GM18870 (cell line): Measurements from ENCODE around the gene AKR1A1.
"Not testable (repeated sequence)": the region's sequence is repeated elsewhere in the genome, so short reads cannot be mapped to it uniquely, and the experiment has no call there.

Source experiments
- ATAC-seq: cut with Tn5 transposase; IDR thresholded peaks from one replicate; pipeline ENCODE4 v1.9.1; 2021; ENCODE audit warnings: moderate library complexity; ENCODE audit not compliant: unreplicated experiment

The AKR1A1 gene

GRCh38 chr1:45569571-45569961, 18.9 kb downstream of the AKR1A1 start:
- no peak for ATAC-seq

DNA sequence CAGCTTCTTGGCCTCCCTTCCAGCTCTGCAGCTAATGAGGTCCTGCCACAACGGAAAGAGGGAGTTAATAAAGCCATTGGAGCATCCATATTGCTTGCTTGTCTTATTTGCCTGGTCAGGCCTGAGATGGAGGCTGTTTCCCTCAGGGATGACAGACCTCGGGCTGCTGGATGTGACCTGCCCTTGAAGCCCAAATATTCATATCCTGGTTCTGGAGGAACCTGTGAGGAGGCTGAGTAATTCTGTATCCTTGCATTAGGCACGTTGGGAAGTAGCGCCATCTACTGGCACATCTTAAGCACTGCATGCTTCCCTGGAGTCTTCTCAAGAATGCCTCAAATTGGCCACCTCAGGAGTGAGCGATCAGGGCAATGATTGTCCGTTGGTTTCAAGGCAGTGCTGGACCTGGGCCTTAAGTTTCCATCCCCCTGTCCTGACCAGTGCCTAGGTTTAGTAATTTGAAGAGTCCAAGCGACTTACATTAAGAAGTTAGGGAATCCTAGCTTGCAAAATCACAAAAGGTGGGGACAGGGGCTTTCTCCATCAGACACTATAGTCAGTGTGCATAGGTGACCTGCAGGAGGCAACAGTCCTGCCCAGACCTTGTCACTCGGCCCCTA, 19.4 kb downstream of the AKR1A1 start:
- ATAC-seq = peak; percentile 60

DNA sequence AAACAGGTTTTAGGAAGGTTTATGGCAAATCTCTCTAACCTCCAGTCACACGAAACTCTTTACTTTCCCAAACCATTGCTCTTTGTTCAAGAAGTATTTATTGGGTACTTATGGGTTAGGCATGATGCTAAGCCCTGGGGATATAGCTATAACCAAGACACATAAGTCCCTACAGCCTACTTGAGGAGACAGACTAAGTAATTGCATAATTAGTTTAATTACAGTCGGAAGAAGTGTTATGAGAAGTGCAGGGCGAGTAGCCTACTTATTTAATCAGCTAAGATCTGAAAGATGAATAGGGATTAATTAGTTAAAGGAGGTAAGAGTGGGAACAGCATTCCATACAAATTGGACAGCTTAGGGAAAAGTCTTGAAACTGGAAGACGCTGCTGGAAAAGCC, 20.0 kb downstream of the AKR1A1 start:
- ATAC-seq = no peak

- no peak for ATAC-seq
Measured at GRCh38 chr1:45573231-45573804, 22.7 kb downstream of the AKR1A1 start.

DNA sequence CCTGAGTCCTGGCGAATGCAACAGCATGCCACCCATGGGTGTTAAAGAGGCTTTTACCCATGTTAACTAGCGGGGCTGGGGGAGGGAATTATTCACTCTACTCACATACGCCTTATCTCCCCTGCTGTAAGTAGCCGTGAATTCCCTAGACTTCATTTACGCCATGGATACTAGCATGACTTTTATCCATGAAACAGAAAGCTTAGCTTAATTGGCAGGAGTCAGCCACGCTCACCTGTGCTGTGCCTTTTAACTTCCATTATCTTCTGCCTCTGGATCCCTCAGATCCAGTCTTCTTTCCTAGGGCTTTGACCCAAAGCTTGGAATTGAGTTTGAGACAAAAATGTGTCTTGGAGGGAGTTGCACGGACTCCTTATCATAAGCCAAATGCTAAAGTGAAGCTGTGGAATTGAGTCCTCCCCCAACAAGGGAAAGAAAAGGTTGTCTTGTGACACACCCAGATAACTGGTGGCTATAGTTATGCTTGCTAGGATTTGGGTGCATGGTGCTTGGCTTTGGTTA, 23.5 kb downstream of the AKR1A1 start:
- no peak for ATAC-seq

GRCh38 chr1:45583264-45583665, 32.6 kb downstream of the AKR1A1 start:
- ATAC-seq = peak; percentile 82

DNA sequence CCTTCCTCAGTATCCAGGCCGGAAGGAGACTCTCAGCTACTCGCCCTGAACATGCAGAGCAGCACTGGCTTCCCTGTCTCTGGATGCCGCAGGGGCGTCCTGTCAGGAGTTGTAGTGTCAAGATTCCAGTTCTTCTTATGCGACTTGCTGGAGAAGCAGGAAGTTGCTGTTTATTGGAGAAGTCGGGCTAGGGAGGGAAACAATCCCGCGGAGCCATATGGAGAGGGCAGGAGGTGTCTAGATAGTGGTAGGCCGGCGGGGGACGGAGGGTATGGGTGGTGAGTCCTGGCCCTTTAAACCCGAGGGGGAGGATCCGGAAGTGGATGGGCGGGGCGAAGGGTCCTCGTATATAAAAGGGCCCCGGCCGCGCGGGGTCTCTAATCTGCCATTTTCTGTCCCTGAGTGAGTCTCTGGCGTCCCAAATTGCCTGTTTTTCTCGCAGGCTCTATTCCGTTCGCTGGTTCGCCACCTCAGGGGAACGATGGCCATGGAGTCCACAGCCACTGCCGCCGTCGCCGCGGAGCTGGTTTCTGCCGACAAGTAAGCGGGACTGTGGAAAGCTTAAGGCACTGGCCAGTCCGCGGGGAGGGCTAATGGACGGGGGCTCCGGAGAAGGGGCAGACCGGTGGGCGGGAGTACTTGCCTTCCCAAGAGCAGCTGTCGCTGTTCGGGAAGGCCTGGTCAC, 33.2 kb downstream of the AKR1A1 start, which contains the start of gene NASP:
Gene NASP (plus strand): TSS at position 376 of the 685 bp plus-strand sequence. CDS start 106 bp downstream, at position 482.
- ATAC-seq = peak; percentile 39

GRCh38 chr1:45584351-45585109, 33.9 kb downstream of the AKR1A1 start:
- peak; percentile 11 for ATAC-seq

GRCh38 chr1:45585110-45585426, 34.4 kb downstream of the AKR1A1 start:
- no peak for ATAC-seq

- ATAC-seq = no peak
Measured at GRCh38 chr1:45585496-45586075, 35.0 kb downstream of the AKR1A1 start.

DNA sequence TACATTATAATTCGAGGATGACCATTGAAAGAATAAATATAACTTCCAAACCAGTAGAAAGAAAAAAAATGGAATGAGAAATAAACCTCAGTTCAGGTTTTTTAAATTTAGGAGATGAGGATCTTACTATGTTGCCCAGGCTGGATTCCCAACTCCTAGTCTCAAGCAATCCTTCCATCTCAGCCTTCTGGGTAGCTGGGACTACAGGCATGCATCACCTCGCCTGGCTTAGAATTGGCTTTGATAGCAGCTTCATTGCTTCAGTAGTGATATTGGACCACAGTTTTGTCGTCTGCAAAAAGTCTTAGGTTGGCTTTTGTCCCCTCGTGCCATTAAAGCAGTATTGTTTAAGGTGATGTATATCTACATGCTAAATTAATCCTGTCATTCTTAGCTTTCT, 36.1 kb downstream of the AKR1A1 start:
- no peak for ATAC-seq

DNA sequence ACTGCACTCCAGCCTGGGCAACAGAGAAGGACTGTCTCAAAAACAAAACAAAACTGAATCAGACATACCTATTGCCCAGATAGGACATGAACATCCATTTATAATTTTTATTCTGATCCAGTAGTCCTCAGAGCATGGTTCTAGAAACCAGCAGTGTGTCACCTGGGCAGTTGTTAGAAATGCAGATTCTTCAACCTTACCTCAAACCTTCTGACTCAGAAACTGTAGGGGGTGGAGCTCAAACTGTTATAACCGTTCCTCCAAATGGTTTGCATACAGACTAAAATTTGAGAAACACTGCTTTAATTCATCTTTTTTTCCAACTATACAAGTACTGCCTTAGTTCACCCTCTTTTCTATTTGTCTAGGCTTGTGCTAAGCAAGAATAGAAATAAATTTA, 39.2 kb downstream of the AKR1A1 start:
- no peak for ATAC-seq

- ATAC-seq = no peak
Measured at GRCh38 chr1:45594412-45594811, 43.8 kb downstream of the AKR1A1 start.

DNA sequence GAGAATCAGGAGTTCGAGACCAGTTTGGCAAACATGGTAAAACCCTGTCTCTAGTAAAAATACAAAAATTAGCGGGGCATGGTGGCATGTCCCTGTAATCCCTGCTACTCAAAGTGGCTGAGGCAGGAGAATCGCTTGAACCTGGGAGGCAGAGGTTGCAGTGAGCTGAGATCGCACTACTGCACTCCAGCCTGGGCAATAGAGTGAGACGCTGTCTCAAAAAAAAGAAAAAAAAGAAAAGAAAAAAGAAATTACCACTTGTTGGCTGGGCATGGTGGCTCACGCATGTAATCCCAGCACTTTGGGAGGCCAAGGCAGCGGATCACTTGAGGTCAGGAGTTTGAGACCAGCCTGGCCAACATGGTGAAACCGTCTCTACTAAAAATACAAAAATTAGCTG, 46.1 kb downstream of the AKR1A1 start:
- ATAC-seq = not testable (repeated sequence)

DNA sequence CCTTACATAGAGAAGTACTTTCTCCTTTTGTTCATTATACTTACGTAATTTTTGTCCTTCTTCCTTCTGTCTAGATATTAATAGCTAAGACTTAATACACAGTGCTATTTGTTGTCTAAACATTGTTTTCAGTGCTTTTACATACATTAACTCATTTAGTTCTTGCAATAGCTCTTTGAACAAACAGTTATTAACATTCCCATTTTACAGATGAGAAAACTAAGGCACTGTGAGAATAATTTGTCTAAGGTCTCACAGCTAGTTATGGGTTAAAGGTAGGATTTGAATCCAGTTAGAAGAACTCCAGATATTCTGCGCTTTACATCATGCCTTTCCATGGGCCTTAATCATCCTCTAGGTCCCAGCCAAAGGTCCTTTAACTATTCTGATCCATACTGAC, 53.6 kb downstream of the AKR1A1 start:
- ATAC-seq = no peak

GRCh38 chr1:45607404-45608074, 56.9 kb downstream of the AKR1A1 start:
- ATAC-seq = no peak

DNA sequence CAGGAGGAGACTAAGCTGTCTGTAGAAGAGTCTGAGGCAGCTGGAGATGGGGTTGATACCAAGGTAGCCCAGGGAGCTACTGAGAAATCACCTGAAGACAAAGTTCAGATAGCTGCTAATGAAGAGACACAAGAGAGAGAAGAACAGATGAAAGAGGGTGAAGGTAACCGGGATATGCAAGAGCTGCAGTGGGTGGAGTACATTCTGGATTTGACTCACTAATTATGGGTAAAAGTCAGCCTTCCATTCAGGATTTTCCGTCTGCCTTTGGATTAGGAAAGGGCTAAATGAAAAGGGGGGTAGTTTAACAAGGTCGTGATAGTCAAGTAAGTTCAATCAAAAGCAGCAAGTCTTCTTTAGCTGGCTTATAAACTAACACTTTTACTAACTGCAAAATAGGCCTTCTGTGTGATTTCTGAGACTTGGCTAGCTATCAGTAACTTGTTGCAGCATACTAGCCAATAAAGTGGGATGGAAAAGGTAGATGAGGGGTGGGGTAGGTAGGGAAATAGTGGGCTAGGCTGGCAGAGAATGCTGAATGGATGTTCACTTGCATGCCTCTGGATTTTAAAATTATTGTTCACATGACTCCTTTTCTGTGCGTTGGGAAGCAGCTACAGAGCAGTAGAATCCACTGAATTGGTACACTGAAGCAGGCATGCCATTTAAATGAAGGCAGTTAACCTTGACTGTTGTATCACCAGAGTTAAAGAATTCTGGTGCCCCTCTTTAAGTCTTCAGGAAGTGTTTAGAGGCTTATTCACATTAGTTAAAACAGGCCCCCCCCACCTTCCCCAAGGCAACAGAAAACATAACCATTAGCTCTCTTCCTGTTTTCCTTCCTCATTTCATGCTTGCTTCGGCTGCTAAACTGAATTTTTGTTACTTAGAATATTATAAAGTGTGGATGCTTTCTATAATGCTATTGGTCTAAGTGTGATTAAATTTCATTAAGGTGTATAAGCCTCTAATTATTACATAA, 57.8 kb downstream of the AKR1A1 start:
- ATAC-seq = no peak

DNA sequence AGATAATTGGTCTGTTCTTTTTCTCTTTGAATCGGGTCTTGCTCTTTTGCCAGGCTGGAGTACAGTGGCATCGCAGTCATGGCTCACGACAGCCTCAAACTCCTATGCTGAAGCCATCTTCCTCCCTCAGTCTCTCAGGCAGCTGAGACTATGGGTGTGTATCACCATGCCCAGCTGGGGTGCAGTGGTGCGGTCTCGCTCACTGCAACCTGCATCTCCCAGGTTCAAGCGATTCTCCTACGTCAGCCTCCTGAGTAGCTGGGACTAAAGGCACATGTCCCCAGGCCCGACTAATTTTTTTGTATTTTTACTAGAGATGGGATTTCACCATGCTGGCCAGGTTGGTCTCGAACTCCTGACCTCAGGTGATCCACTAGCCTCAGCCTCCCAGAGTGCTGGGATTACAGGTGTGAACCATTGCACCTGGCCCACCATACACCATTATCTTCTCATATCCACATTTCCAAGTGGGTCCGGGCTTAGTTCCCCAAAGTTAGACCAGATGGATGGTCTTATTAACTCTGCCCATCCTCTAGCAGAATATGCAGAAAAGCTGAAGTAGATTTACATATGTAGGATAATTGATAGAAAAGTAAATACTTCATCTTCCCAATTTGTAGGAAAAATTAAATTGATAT, 60.1 kb downstream of the AKR1A1 start:
- no peak for ATAC-seq
